Mucosa of rectum (tissue), 2 donors: ENCODE results near the gene GXYLT1.
"Not testable (repeated sequence)": the region's sequence is repeated elsewhere in the genome, so short reads cannot be mapped to it uniquely, and the experiment has no call there.

Experiments
- H3K27ac ChIP-seq, 2 donors: one replicate each; pipeline ENCODE4 v1.7.0; 2013; ENCODE audit warnings: inconsistent platforms in 2 of 2, low read depth in 2 of 2, low read length in 2 of 2
- H3K27me3 ChIP-seq, 2 donors: one replicate each; pipeline ENCODE4 v1.7.0; 2013; ENCODE audit warnings: low read length in 2 of 2; ENCODE audit not compliant: control insufficient read depth in 2 of 2, insufficient read depth in 2 of 2
- H3K36me3 ChIP-seq, 2 donors: one replicate each; pipeline ENCODE4 v1.7.0; 2013; ENCODE audit warnings: low read length in 2 of 2; ENCODE audit not compliant: control insufficient read depth in 2 of 2, insufficient read depth in 2 of 2
- H3K4me1 ChIP-seq, 2 donors: one replicate each; pipeline ENCODE4 v1.7.0; 2013; ENCODE audit warnings: low read length in 2 of 2, mild to moderate bottlenecking in 1 of 2; ENCODE audit not compliant: control insufficient read depth in 2 of 2, insufficient read depth in 2 of 2
- H3K4me3 ChIP-seq, 2 donors: one replicate each; pipeline ENCODE4 v1.7.0; 2013; ENCODE audit warnings: low read length in 2 of 2
- H3K9ac ChIP-seq, 2 donors: one replicate each; pipeline ENCODE4 v1.7.0; 2013; ENCODE audit warnings: low read length in 2 of 2, low read depth in 1 of 2, mild to moderate bottlenecking in 1 of 2
- H3K9me3 ChIP-seq, 2 donors: one replicate each; pipeline ENCODE4 v1.7.0; 2013; ENCODE audit warnings: low read length in 2 of 2; ENCODE audit not compliant: control insufficient read depth in 2 of 2
- donor health status: healthy.
- donor health status: Normal muscosa, but diverticular disease.

The GXYLT1 gene

GRCh38 chr12:42128888-42129287 lies 15.8 kb downstream of the GXYLT1 start:
- Histone ChIP-seq H3K9ac (no peak overlapping the region), H3K9me3 (no peaks in the 10 kb centered on the region), H3K27me3 (no peaks in the 10 kb centered on the region), H3K4me3 (no peak overlapping the region), H3K4me1 (peaks cover 2 to 4% of the 10 kb centered on the region in 2 donors), H3K27ac (no peak overlapping the region), H3K36me3 (no peaks in the 10 kb centered on the region)

- no peak overlapping the region for H3K27ac ChIP-seq
- H3K9me3 ChIP-seq: no peaks in the 10 kb centered on the region
- H3K9ac ChIP-seq: no peak overlapping the region
- no peaks in the 10 kb centered on the region for H3K36me3 ChIP-seq
- no peaks in the 10 kb centered on the region for H3K27me3 ChIP-seq
- H3K4me3 ChIP-seq: no peak overlapping the region
- peaks cover 2 to 4% of the 10 kb centered on the region in 2 donors for H3K4me1 ChIP-seq
These were observed 16.3 kb downstream of the GXYLT1 start for GRCh38 chr12:42128327-42128726.

GRCh38 chr12:42126963-42127362 lies 17.7 kb downstream of the GXYLT1 start:
- Histone ChIP-seq H3K36me3 (no peaks in the 10 kb centered on the region), H3K9ac (no peak overlapping the region)

GRCh38 chr12:42125388-42125767 lies 19.3 kb downstream of the GXYLT1 start:
- Histone ChIP-seq H3K9me3 (no peaks in the 10 kb centered on the region), H3K36me3 (no peaks in the 10 kb centered on the region), H3K4me1 (peaks cover 2 to 4% of the 10 kb centered on the region in 2 donors), H3K4me3 (no peak overlapping the region), H3K9ac (no peak overlapping the region), H3K27me3 (no peaks in the 10 kb centered on the region), H3K27ac (no peak overlapping the region)

More at GRCh38 chr12:42126963-42127362, 17.7 kb downstream of the GXYLT1 start:
- H3K4me3 ChIP-seq: no peak overlapping the region
- no peaks in the 10 kb centered on the region for H3K27me3 ChIP-seq
- no peak overlapping the region for H3K27ac ChIP-seq
- H3K4me1 ChIP-seq: peaks cover 2 to 4% of the 10 kb centered on the region in 2 donors
- H3K9me3 ChIP-seq: no peaks in the 10 kb centered on the region

GRCh38 chr12:42124764-42125387 lies 19.8 kb downstream of the GXYLT1 start:
- H3K4me1 ChIP-seq: peaks cover 2 to 4% of the 10 kb centered on the region in 2 donors
- H3K27me3 ChIP-seq: no peaks in the 10 kb centered on the region
- H3K9me3 ChIP-seq: no peaks in the 10 kb centered on the region
- H3K9ac ChIP-seq: no peak overlapping the region
- no peaks in the 10 kb centered on the region for H3K36me3 ChIP-seq
- H3K27ac ChIP-seq: no peak overlapping the region
- H3K4me3 ChIP-seq: no peak overlapping the region

- Histone ChIP-seq H3K27ac (no peak overlapping the region), H3K9ac (no peak overlapping the region), H3K4me3 (no peak overlapping the region), H3K36me3 (no peaks in the 10 kb centered on the region), H3K4me1 (no peaks in the 10 kb centered on the region), H3K9me3 (no peaks in the 10 kb centered on the region), H3K27me3 (no peaks in the 10 kb centered on the region)
These were observed 25.5 kb downstream of the GXYLT1 start for GRCh38 chr12:42119085-42119633.

- H3K9ac ChIP-seq: no peak overlapping the region
- no peaks in the 10 kb centered on the region for H3K27me3 ChIP-seq
- no peaks in the 10 kb centered on the region for H3K4me1 ChIP-seq
- no peak overlapping the region for H3K27ac ChIP-seq
- H3K4me3 ChIP-seq: no peak overlapping the region
- no peaks in the 10 kb centered on the region for H3K9me3 ChIP-seq
- H3K36me3 ChIP-seq: no peaks in the 10 kb centered on the region
These were observed 26.4 kb downstream of the GXYLT1 start for GRCh38 chr12:42118136-42118879.

- no peak overlapping the region for H3K4me3 ChIP-seq
- H3K9me3 ChIP-seq: no peaks in the 10 kb centered on the region
- no peaks in the 10 kb centered on the region for H3K27me3 ChIP-seq
- H3K36me3 ChIP-seq: peaks cover 0 to 2% of the 10 kb centered on the region in 2 donors
- no peak overlapping the region for H3K9ac ChIP-seq
- no peaks in the 10 kb centered on the region for H3K4me1 ChIP-seq
- H3K27ac ChIP-seq: no peak overlapping the region
These were observed 35.6 kb downstream of the GXYLT1 start for GRCh38 chr12:42109031-42109430.

GRCh38 chr12:42106791-42107190 lies 37.9 kb downstream of the GXYLT1 start:
- H3K9me3 ChIP-seq: not testable (repeated sequence)

GRCh38 chr12:42104784-42105183 lies 39.9 kb downstream of the GXYLT1 start:
- no peak overlapping the region for H3K4me3 ChIP-seq
- no peak overlapping the region for H3K27ac ChIP-seq
- H3K27me3 ChIP-seq: no peaks in the 10 kb centered on the region
- H3K36me3 ChIP-seq: no peaks in the 10 kb centered on the region
- H3K9ac ChIP-seq: no peak overlapping the region
- H3K4me1 ChIP-seq: peaks cover 0 to 13% of the 10 kb centered on the region in 2 donors
- H3K9me3 ChIP-seq: no peaks in the 10 kb centered on the region

More at GRCh38 chr12:42106791-42107190, 37.9 kb downstream of the GXYLT1 start:
- not testable (repeated sequence) for H3K4me3 ChIP-seq, H3K27me3 ChIP-seq, H3K4me1 ChIP-seq, H3K27ac ChIP-seq, H3K9ac ChIP-seq, H3K36me3 ChIP-seq
